HepG2 (cell line): ENCODE measurements around the gene FAM219B. TPM values are rescaled to one million over a fixed set of nuclear protein-coding genes. Genes with fewer than 3 reads are reported as not detected.

Source experiments
- FIP1L1 ChIP-seq: fragments of 200-400 bp; formaldehyde crosslinking; IDR thresholded peaks from 2 replicates; pipeline ENCODE4 v1.6.1; 2018; ENCODE audit warnings: low read depth, mild to moderate bottlenecking, low read length, moderate library complexity, borderline replicate concordance; ENCODE audit not compliant: insufficient read depth
- HCFC1 ChIP-seq: fragments of 150-350 bp; IDR thresholded peaks from 2 replicates; pipeline ENCODE4 v1.6.1; 2014; ENCODE audit warnings: low read depth, low read length
- MAZ ChIP-seq, 2 experiments: sonication (generic) in 1 of 2; formaldehyde crosslinking in 1 of 2; IDR thresholded peaks; 2 replicates each; pipeline versions ENCODE4 v1.5.0 to v1.6.1; 2012 to 2020; ENCODE audit warnings: low read depth in 2 of 2, mild to moderate bottlenecking in 2 of 2, borderline replicate concordance in 1 of 2, improper control_type of control experiment in 1 of 2, low read length in 1 of 2, missing genetic modification reagents in 1 of 2, moderate library complexity in 1 of 2
- MXD3 ChIP-seq: IDR thresholded peaks from 2 replicates; pipeline ENCODE4 v1.6.1; 2016; ENCODE audit warnings: mild to moderate bottlenecking, missing biosample characterization, missing genetic modification reagents
- PHF5A ChIP-seq: IDR thresholded peaks from one replicate; pipeline ENCODE4 v1.6.1; 2018; ENCODE audit warnings: low read depth, missing genetic modification reagents; ENCODE audit not compliant: unreplicated experiment
- RFXAP ChIP-seq: sonication (generic); formaldehyde crosslinking; IDR thresholded peaks from 2 replicates; pipeline ENCODE4 v1.4.0; 2020; ENCODE audit warnings: missing genetic modification reagents, borderline replicate concordance
- SRSF1 ChIP-seq: fragments of 200-400 bp; formaldehyde crosslinking; optimal IDR thresholded peaks from 2 replicates; pipeline ENCODE3; 2017; ENCODE audit warnings: mild to moderate bottlenecking, low read depth, low read length, moderate library complexity
- UBTF ChIP-seq: sonication (generic); formaldehyde crosslinking; IDR thresholded peaks from 2 replicates; pipeline ENCODE4 v1.4.0; 2020; ENCODE audit warnings: mild to moderate bottlenecking, missing genetic modification reagents
- ZBTB10 ChIP-seq: sonication (generic); formaldehyde crosslinking; IDR thresholded peaks from 2 replicates; pipeline ENCODE4 v1.4.0; 2020; ENCODE audit warnings: missing genetic modification reagents, borderline replicate concordance
- ZHX1 ChIP-seq: sonication (generic); formaldehyde crosslinking; IDR thresholded peaks from 2 replicates; pipeline ENCODE4 v1.8.1; 2022; ENCODE audit warnings: low read depth, mild to moderate bottlenecking, missing genetic modification reagents
- ZMYM4 ChIP-seq: sonication (generic); formaldehyde crosslinking; IDR thresholded peaks from 2 replicates; pipeline ENCODE4 v1.8.1; 2023; ENCODE audit warnings: mild to moderate bottlenecking, missing genetic modification reagents
- ZNF337 ChIP-seq: sonication (generic); formaldehyde crosslinking; IDR thresholded peaks from 2 replicates; pipeline ENCODE4 v1.5.1; 2020; ENCODE audit warnings: missing genetic modification reagents, low read depth, mild to moderate bottlenecking, borderline replicate concordance
- ZNF543 ChIP-seq: sonication (generic); formaldehyde crosslinking; IDR thresholded peaks from 2 replicates; pipeline ENCODE4 v1.4.0; 2020; ENCODE audit warnings: mild to moderate bottlenecking, missing genetic modification reagents
- ZNF574 ChIP-seq: sonication (generic); formaldehyde crosslinking; IDR thresholded peaks from 2 replicates; pipeline ENCODE4 v1.4.0; 2020; ENCODE audit warnings: missing genetic modification reagents
- ZNF7 ChIP-seq: IDR thresholded peaks from 2 replicates; pipeline ENCODE4 v1.6.1; 2016; ENCODE audit warnings: missing biosample characterization, missing genetic modification reagents
- polyA plus RNA-seq, 8 experiments: library from polyadenylated mRNA; depleted of rRNA in 3 of 8; stranded (reverse) in 7 of 8; unstranded in 1 of 8; fragments of >200 nt; fragmentation: Illumina TruSeq in 4 of 8; extraction: Trizol in 4 of 8; gene quantifications; 2 replicates each; pipeline versions ENCODE4 v1.2.1 to v1.2.3, GENCODE V29; 2011 to 2016; ENCODE audit warnings: low read depth in 4 of 8, missing spikeins in 1 of 8, mixed read lengths in 1 of 8; ENCODE audit not compliant: insufficient read depth in 1 of 8
- total RNA-seq, 5 experiments: library from RNA; depleted of rRNA; stranded (reverse); fragments of >200 nt; fragmentation: Illumina TruSeq; extraction: Trizol; gene quantifications; 2 replicates each; pipeline ENCODE4 v1.2.3, GENCODE V29; 2016; ENCODE audit warnings: low read depth in 1 of 5

The FAM219B gene
- total and polyA plus RNA-seq, 2 of the 13 experiments (the other 11 are each of a cell fraction or from before 2014, with no cell fraction given) = 36.6 to 50.2 TPM

- TF ChIP-seq UBTF (CRISPR knock-in tag) (peak; percentile 89), ZNF543 (CRISPR knock-in tag) (peak; percentile 51; the same call in 1 of the 2 replicates), ZNF7 (CRISPR knock-in tag) (no peak), FIP1L1 (peak; percentile 65; the same call in 1 of the 2 replicates), ZNF337 (CRISPR knock-in tag) (no peak; the same call in 1 of the 2 replicates), RFXAP (CRISPR knock-in tag) (0 out of 2 replicates have a peak, but pooled peaks have one; percentile 43), HCFC1 (no peak), SRSF1 (peak; percentile 42), ZMYM4 (peak; percentile 30; the same call in 1 of the 2 replicates), ZNF574 (peak; percentile 58), PHF5A (CRISPR knock-in tag) (peak; percentile 29), ZBTB10 (CRISPR knock-in tag) (peak; percentile 7; the same call in 1 of the 2 replicates), MXD3 (CRISPR knock-in tag) (peak; percentile 69; the same call in 1 of the 2 replicates), ZHX1 (CRISPR knock-in tag) (peak; percentile 61; the same call in 1 of the 2 replicates), MAZ (IDR thresholded peaks at IDR 0.05; ENCODE audit: borderline replicate concordance, low read depth, low read length) (peak; percentile 65; the same call in 1 of the 2 replicates), MAZ (CRISPR knock-in tag; IDR thresholded peaks at IDR 0.05; ENCODE audit: low read depth) (peak; percentile 49; the same call in 1 of the 2 replicates)
Observed at GRCh38 chr15:74906450-74907162, at the start of gene FAM219B (continued).
